ENCODE data around the gene SGCG.
"Not testable (repeated sequence)": the region's sequence is repeated elsewhere in the genome, so short reads cannot be mapped to it uniquely, and the experiment has no call there.

SGCG gene

GRCh38 chr13:23180711-23181110, at the start of gene SGCG:
Gene SGCG, plus strand, starts transcription at chr13:23180979. Its CDS starts 22,716 bp downstream, at chr13:23203695.
- H3K4me3 ChIP-seq (ENCODE audit: low read depth, low read length), result no peak within 1 kb of the TSS

GRCh38 chr13:23134542-23134941, 46.2 kb upstream of the SGCG start:
- no peak overlapping the region for H3K4me3 ChIP-seq (ENCODE audit: low read depth, low read length)
- no peak overlapping the region for H3K27ac ChIP-seq (ENCODE audit: low read depth, low read length)
- H3K4me1 ChIP-seq (ENCODE audit: control insufficient read depth, insufficient read depth, low read length), result no peaks in the 10 kb centered on the region
- no peaks in the 10 kb centered on the region for H3K9me3 ChIP-seq (ENCODE audit: control insufficient read depth, insufficient read depth, low read length)
- H3K36me3 ChIP-seq (ENCODE audit: control insufficient read depth, insufficient read depth, low read length), result no peaks in the 10 kb centered on the region
- H3K9ac ChIP-seq (ENCODE audit: low read depth, low read length), result no peak overlapping the region
- no peaks in the 10 kb centered on the region for H3K27me3 ChIP-seq (ENCODE audit: control insufficient read depth, insufficient read depth, low read length)

More at GRCh38 chr13:23180711-23181110, at the start of gene SGCG:
- Histone ChIP-seq H3K4me1 (ENCODE audit: control insufficient read depth, insufficient read depth, low read length) (no peaks in the 10 kb centered on the region), H3K27me3 (ENCODE audit: control insufficient read depth, insufficient read depth, low read length) (no peaks in the 10 kb centered on the region), H3K27ac (ENCODE audit: low read depth, low read length) (no peak within 1 kb of the TSS), H3K9me3 (ENCODE audit: control insufficient read depth, insufficient read depth, low read length) (no peaks in the 10 kb centered on the region), H3K36me3 (ENCODE audit: control insufficient read depth, insufficient read depth, low read length) (no peaks in the 10 kb centered on the region), H3K9ac (ENCODE audit: low read depth, low read length) (no peak within 1 kb of the TSS)

GRCh38 chr13:23140492-23140891, 40.3 kb upstream of the SGCG start:
- Histone ChIP-seq H3K4me1 (ENCODE audit: control insufficient read depth, insufficient read depth, low read length) (no peaks in the 10 kb centered on the region), H3K27ac (ENCODE audit: low read depth, low read length) (no peak overlapping the region), H3K36me3 (ENCODE audit: control insufficient read depth, insufficient read depth, low read length) (no peaks in the 10 kb centered on the region), H3K9ac (ENCODE audit: low read depth, low read length) (no peak overlapping the region), H3K27me3 (ENCODE audit: control insufficient read depth, insufficient read depth, low read length) (no peaks in the 10 kb centered on the region), H3K4me3 (ENCODE audit: low read depth, low read length) (no peak overlapping the region), H3K9me3 (ENCODE audit: control insufficient read depth, insufficient read depth, low read length) (peaks cover 15% of the 10 kb centered on the region)

- no peaks in the 10 kb centered on the region for H3K4me1 ChIP-seq (ENCODE audit: control insufficient read depth, insufficient read depth, low read length)
- no peaks in the 10 kb centered on the region for H3K36me3 ChIP-seq (ENCODE audit: control insufficient read depth, insufficient read depth, low read length)
- H3K9me3 ChIP-seq (ENCODE audit: control insufficient read depth, insufficient read depth, low read length), result peaks cover 15% of the 10 kb centered on the region
- no peak overlapping the region for H3K4me3 ChIP-seq (ENCODE audit: low read depth, low read length)
- no peak overlapping the region for H3K27ac ChIP-seq (ENCODE audit: low read depth, low read length)
- H3K27me3 ChIP-seq (ENCODE audit: control insufficient read depth, insufficient read depth, low read length), result no peaks in the 10 kb centered on the region
- no peak overlapping the region for H3K9ac ChIP-seq (ENCODE audit: low read depth, low read length)
Observed at GRCh38 chr13:23141964-23142363, 38.8 kb upstream of the SGCG start.

- not testable (repeated sequence) for H3K4me1 ChIP-seq (ENCODE audit: control insufficient read depth, insufficient read depth, low read length); H3K4me3 ChIP-seq (ENCODE audit: low read depth, low read length); H3K9ac ChIP-seq (ENCODE audit: low read depth, low read length); H3K27me3 ChIP-seq (ENCODE audit: control insufficient read depth, insufficient read depth, low read length); H3K27ac ChIP-seq (ENCODE audit: low read depth, low read length); H3K36me3 ChIP-seq (ENCODE audit: control insufficient read depth, insufficient read depth, low read length)
- H3K9me3 ChIP-seq (ENCODE audit: control insufficient read depth, insufficient read depth, low read length), result peaks cover 15% of the 10 kb centered on the region
Observed at GRCh38 chr13:23142607-23143006, 38.2 kb upstream of the SGCG start.

- no peaks in the 10 kb centered on the region for H3K27me3 ChIP-seq (ENCODE audit: control insufficient read depth, insufficient read depth, low read length)
- no peaks in the 10 kb centered on the region for H3K36me3 ChIP-seq (ENCODE audit: control insufficient read depth, insufficient read depth, low read length)
- H3K4me1 ChIP-seq (ENCODE audit: control insufficient read depth, insufficient read depth, low read length), result no peaks in the 10 kb centered on the region
- H3K4me3 ChIP-seq (ENCODE audit: low read depth, low read length), result no peak overlapping the region
- no peak overlapping the region for H3K9ac ChIP-seq (ENCODE audit: low read depth, low read length)
- peaks cover 15% of the 10 kb centered on the region for H3K9me3 ChIP-seq (ENCODE audit: control insufficient read depth, insufficient read depth, low read length)
- no peak overlapping the region for H3K27ac ChIP-seq (ENCODE audit: low read depth, low read length)
Observed at GRCh38 chr13:23144431-23144830, 36.3 kb upstream of the SGCG start.

GRCh38 chr13:23146006-23146405, 34.8 kb upstream of the SGCG start:
- H3K9ac ChIP-seq (ENCODE audit: low read depth, low read length), result no peak overlapping the region
- no peaks in the 10 kb centered on the region for H3K27me3 ChIP-seq (ENCODE audit: control insufficient read depth, insufficient read depth, low read length)
- no peaks in the 10 kb centered on the region for H3K4me1 ChIP-seq (ENCODE audit: control insufficient read depth, insufficient read depth, low read length)
- H3K36me3 ChIP-seq (ENCODE audit: control insufficient read depth, insufficient read depth, low read length), result no peaks in the 10 kb centered on the region
- no peak overlapping the region for H3K27ac ChIP-seq (ENCODE audit: low read depth, low read length)
- H3K9me3 ChIP-seq (ENCODE audit: control insufficient read depth, insufficient read depth, low read length), result peaks cover 13% of the 10 kb centered on the region
- H3K4me3 ChIP-seq (ENCODE audit: low read depth, low read length), result no peak overlapping the region

- Histone ChIP-seq H3K4me3 (ENCODE audit: low read depth, low read length) (no peak overlapping the region), H3K27ac (ENCODE audit: low read depth, low read length) (no peak overlapping the region), H3K27me3 (ENCODE audit: control insufficient read depth, insufficient read depth, low read length) (no peaks in the 10 kb centered on the region), H3K4me1 (ENCODE audit: control insufficient read depth, insufficient read depth, low read length) (no peaks in the 10 kb centered on the region), H3K9ac (ENCODE audit: low read depth, low read length) (no peak overlapping the region), H3K36me3 (ENCODE audit: control insufficient read depth, insufficient read depth, low read length) (no peaks in the 10 kb centered on the region), H3K9me3 (ENCODE audit: control insufficient read depth, insufficient read depth, low read length) (peaks cover 8% of the 10 kb centered on the region)
Observed at GRCh38 chr13:23146811-23147625, 33.8 kb upstream of the SGCG start.

GRCh38 chr13:23147827-23148226, 33.0 kb upstream of the SGCG start:
- no peak overlapping the region for H3K27ac ChIP-seq (ENCODE audit: low read depth, low read length)
- peaks cover 1% of the 10 kb centered on the region; the same call in 1 of the 2 replicates for H3K9me3 ChIP-seq (ENCODE audit: control insufficient read depth, insufficient read depth, low read length)
- H3K9ac ChIP-seq (ENCODE audit: low read depth, low read length), result no peak overlapping the region
- no peaks in the 10 kb centered on the region for H3K27me3 ChIP-seq (ENCODE audit: control insufficient read depth, insufficient read depth, low read length)
- H3K4me3 ChIP-seq (ENCODE audit: low read depth, low read length), result no peak overlapping the region
- no peaks in the 10 kb centered on the region for H3K36me3 ChIP-seq (ENCODE audit: control insufficient read depth, insufficient read depth, low read length)
- H3K4me1 ChIP-seq (ENCODE audit: control insufficient read depth, insufficient read depth, low read length), result no peaks in the 10 kb centered on the region

- Histone ChIP-seq H3K27ac (ENCODE audit: low read depth, low read length) (no peak overlapping the region), H3K36me3 (ENCODE audit: control insufficient read depth, insufficient read depth, low read length) (no peaks in the 10 kb centered on the region), H3K9ac (ENCODE audit: low read depth, low read length) (no peak overlapping the region), H3K27me3 (ENCODE audit: control insufficient read depth, insufficient read depth, low read length) (peaks cover 24% of the 10 kb centered on the region), H3K9me3 (ENCODE audit: control insufficient read depth, insufficient read depth, low read length) (no peaks in the 10 kb centered on the region), H3K4me3 (ENCODE audit: low read depth, low read length) (no peak overlapping the region), H3K4me1 (ENCODE audit: control insufficient read depth, insufficient read depth, low read length) (no peaks in the 10 kb centered on the region)
Observed at GRCh38 chr13:23157781-23158180, 23.0 kb upstream of the SGCG start.

GRCh38 chr13:23159205-23159759, 21.5 kb upstream of the SGCG start:
- peaks cover 24% of the 10 kb centered on the region for H3K27me3 ChIP-seq (ENCODE audit: control insufficient read depth, insufficient read depth, low read length)
- H3K27ac ChIP-seq (ENCODE audit: low read depth, low read length), result no peak overlapping the region
- no peak overlapping the region for H3K9ac ChIP-seq (ENCODE audit: low read depth, low read length)
- peak overlapping the region; percentile 82 for H3K4me3 ChIP-seq (ENCODE audit: low read depth, low read length)
- no peaks in the 10 kb centered on the region for H3K9me3 ChIP-seq (ENCODE audit: control insufficient read depth, insufficient read depth, low read length)
- H3K36me3 ChIP-seq (ENCODE audit: control insufficient read depth, insufficient read depth, low read length), result no peaks in the 10 kb centered on the region
- H3K4me1 ChIP-seq (ENCODE audit: control insufficient read depth, insufficient read depth, low read length), result no peaks in the 10 kb centered on the region

All from HUES48 (cell line).